Sigmoid colon (tissue), 4 donors: ENCODE results near the gene VDR.

ENCODE experiments used
- CTCF ChIP-seq, 4 experiments: fragments of 450-650 bp in 3 of 4; fragments of 200-600 bp in 1 of 4; IDR thresholded peaks; one replicate each; pipeline ENCODE4 v1.5.1; 2016 to 2019; ENCODE audit warnings: antibody characterized with exemption in 4 of 4, mild to moderate bottlenecking in 3 of 4, moderate library complexity in 2 of 4
- EP300 ChIP-seq, 4 donors: sonication (generic); formaldehyde crosslinking; IDR thresholded peaks; one replicate each; pipeline ENCODE4 v1.6.1; 2017; ENCODE audit warnings: antibody characterized with exemption in 4 of 4
- POLR2A ChIP-seq, 2 donors: fragments of 450-650 bp; IDR thresholded peaks; one replicate each; pipeline ENCODE4 v1.6.1; 2016; ENCODE audit warnings: antibody characterized with exemption in 2 of 2, mild to moderate bottlenecking in 2 of 2, moderate library complexity in 2 of 2
- POLR2AphosphoS5 ChIP-seq, 4 donors: sonication (generic); formaldehyde crosslinking; IDR thresholded peaks; one replicate each; pipeline ENCODE4 v1.6.1; 2017; ENCODE audit warnings: antibody characterized with exemption in 4 of 4

GRCh38 chr12:47801904-47802246, 102.9 kb downstream of the VDR start:
- TF ChIP-seq CTCF (IDR thresholded peaks at IDR 0.05) (no peak), POLR2AphosphoS5 (IDR thresholded peaks at IDR 0.05) (no peak), POLR2A (IDR thresholded peaks at IDR 0.05) (no peak), EP300 (IDR thresholded peaks at IDR 0.05) (no peak)
